Panc1 (cell line): ENCODE results near the gene GLT1D1. TPM values are rescaled to one million over a fixed set of nuclear protein-coding genes. Genes with fewer than 3 reads are reported as not detected.

ENCODE experiments used
- ATAC-seq: fragments of 200-7000 bp; cut with Tn5 transposase; 2 replicates; pipeline ENCODE4 v1.9.1; 2020; ENCODE audit warnings: mild to moderate bottlenecking, moderate library complexity
- BruUV-seq: library from RNA; stranded (reverse); fragments of 400-500 nt; replicated peaks from 2 replicates; lab custom pipeline; 2021; lab: Mats Ljungman, UMichigan
- CTCF ChIA-PET: fragments of 300-600 bp; sonication (Branson Sonifier 250); formaldehyde crosslinking; loops from one replicate; lab custom pipeline; 2022; ENCODE audit warnings: antibody characterized with exemption; lab: Charles Lee
- POLR2A ChIA-PET: fragments of 300-600 bp; sonication (Branson Sonifier 250); formaldehyde crosslinking; loops from one replicate; lab custom pipeline; 2022; ENCODE audit warnings: antibody characterized with exemption; lab: Charles Lee
- DNase-seq: peaks from one replicate; pipeline ENCODE4 v3.0.0-alpha.2; 2010; ENCODE audit warnings: low read depth, low spot score
- H3K27ac ChIP-seq: 2 replicates; pipeline ENCODE4 v1.5.1; 2011; ENCODE audit warnings: mild to moderate bottlenecking, low read length, inconsistent platforms
- H3K27me3 ChIP-seq: fragments of 200-500 bp; sonication (Bioruptor generic); 2 replicates; pipeline ENCODE4 v1.6.0; 2014; ENCODE audit warnings: low read length, inconsistent platforms; ENCODE audit not compliant: control insufficient read depth, insufficient read depth
- H3K36me3 ChIP-seq: fragments of 200-500 bp; sonication (Bioruptor generic); 2 replicates; pipeline ENCODE4 v1.5.1; 2014; ENCODE audit warnings: inconsistent platforms, mild to moderate bottlenecking, low read length, moderate library complexity; ENCODE audit not compliant: control insufficient read depth, insufficient read depth
- H3K4me1 ChIP-seq: 2 replicates; pipeline ENCODE4 v1.5.1; 2011; ENCODE audit warnings: inconsistent platforms, mild to moderate bottlenecking, low read length, moderate library complexity; ENCODE audit not compliant: control insufficient read depth, insufficient read depth
- H3K4me3 ChIP-seq, 2 experiments: 2 replicates each; pipeline ENCODE4 v1.5.1; 2011 to 2012; ENCODE audit warnings: low read depth in 2 of 2, low read length in 2 of 2, mild to moderate bottlenecking in 2 of 2, inconsistent platforms in 1 of 2, moderate library complexity in 1 of 2
- H3K9me3 ChIP-seq: fragments of 200-500 bp; sonication (Bioruptor generic); 2 replicates; pipeline ENCODE4 v1.5.1; 2014; ENCODE audit warnings: low read depth, mild to moderate bottlenecking, inconsistent platforms, low read length, moderate library complexity; ENCODE audit not compliant: control insufficient read depth, insufficient read depth
- CTCF ChIP-seq: fragments of 450-650 bp; IDR thresholded peaks from 2 replicates; pipeline ENCODE4 v1.5.1; 2017; ENCODE audit warnings: mild to moderate bottlenecking
- POLR2AphosphoS5 ChIP-seq: IDR thresholded peaks from 2 replicates; pipeline ENCODE4 v1.6.1; 2012; ENCODE audit warnings: mild to moderate bottlenecking, low read depth, low read length, moderate library complexity
- SIN3A ChIP-seq: IDR thresholded peaks from 2 replicates; pipeline ENCODE4 v1.6.1; 2012; ENCODE audit warnings: low read depth, mild to moderate bottlenecking, low read length, moderate library complexity, borderline replicate concordance; ENCODE audit not compliant: insufficient read depth
- TCF7L2 ChIP-seq: IDR thresholded peaks from 2 replicates; pipeline ENCODE4 v1.6.1; 2011; ENCODE audit warnings: mild to moderate bottlenecking, low read depth, low read length, inconsistent platforms
- in situ Hi-C: cut with HindIII; loops from 2 replicates; pipeline ENCODE4 v1.10.0; 2016; ENCODE audit warnings: low sequenced_read_pairs, low pct_unique_long_range_greater_than_20kb
- intact Hi-C: fragments of 100-400 bp; cut with micrococcal nuclease; formaldehyde crosslinking; loops from one replicate; pipeline ENCODE4 v1.10.0; 2022; ENCODE audit not compliant: unreplicated experiment
- total RNA-seq: library from RNA; stranded (reverse); gene quantifications from one replicate; pipeline ENCODE4 v1.2.1, GENCODE V29; 2021; ENCODE audit not compliant: unreplicated experiment
- TF ChIP-seq, protein P1 (sequence below), 2 experiments: IDR thresholded peaks; 2 replicates each; pipeline ENCODE4 v1.6.1; 2011 to 2012; ENCODE audit warnings: low read depth in 2 of 2, control low read depth in 1 of 2, low read length in 1 of 2, mild to moderate bottlenecking in 1 of 2, moderate library complexity in 1 of 2; ENCODE audit not compliant: insufficient read depth in 1 of 2

The GLT1D1 gene
- total RNA-seq, 1 experiment from 2014 or later = not detected

DNA sequence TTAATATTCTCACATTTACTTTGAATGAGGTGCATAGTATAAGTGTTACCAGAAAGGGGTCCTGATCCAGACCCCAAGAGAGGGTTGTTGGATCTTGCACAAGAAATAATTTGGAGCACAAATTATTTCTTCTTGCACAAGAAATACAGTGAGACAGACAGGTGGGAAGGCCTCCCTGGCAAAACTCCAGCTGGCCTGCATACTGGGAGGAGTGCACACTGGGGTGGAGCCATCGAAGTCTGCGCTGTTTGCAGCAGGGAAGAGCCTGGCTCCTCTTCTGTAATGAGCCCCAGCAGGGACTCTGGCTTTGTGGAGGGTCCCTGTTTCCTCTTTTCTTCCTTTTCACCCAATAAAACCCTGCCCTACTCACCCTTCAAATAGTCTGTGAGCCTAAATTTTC, 141.6 kb downstream of the GLT1D1 start:
- no peak overlapping the region for H3K27ac ChIP-seq
- ATAC-seq (no peak), DNase-seq (no peak)
- intact Hi-C loops (no loop called here), in situ Hi-C loops (no loop called here)
- no TSS peak for BruUV-seq
- no peaks in the 10 kb centered on the region for H3K27me3 ChIP-seq
- CTCF ChIA-PET = no interaction called here
- H3K9me3 ChIP-seq = no peaks in the 10 kb centered on the region
- TF ChIP-seq TCF7L2 (no peak), CTCF (no peak), SIN3A (no peak), POLR2AphosphoS5 (no peak)
- TF ChIP-seq, protein P1, sequence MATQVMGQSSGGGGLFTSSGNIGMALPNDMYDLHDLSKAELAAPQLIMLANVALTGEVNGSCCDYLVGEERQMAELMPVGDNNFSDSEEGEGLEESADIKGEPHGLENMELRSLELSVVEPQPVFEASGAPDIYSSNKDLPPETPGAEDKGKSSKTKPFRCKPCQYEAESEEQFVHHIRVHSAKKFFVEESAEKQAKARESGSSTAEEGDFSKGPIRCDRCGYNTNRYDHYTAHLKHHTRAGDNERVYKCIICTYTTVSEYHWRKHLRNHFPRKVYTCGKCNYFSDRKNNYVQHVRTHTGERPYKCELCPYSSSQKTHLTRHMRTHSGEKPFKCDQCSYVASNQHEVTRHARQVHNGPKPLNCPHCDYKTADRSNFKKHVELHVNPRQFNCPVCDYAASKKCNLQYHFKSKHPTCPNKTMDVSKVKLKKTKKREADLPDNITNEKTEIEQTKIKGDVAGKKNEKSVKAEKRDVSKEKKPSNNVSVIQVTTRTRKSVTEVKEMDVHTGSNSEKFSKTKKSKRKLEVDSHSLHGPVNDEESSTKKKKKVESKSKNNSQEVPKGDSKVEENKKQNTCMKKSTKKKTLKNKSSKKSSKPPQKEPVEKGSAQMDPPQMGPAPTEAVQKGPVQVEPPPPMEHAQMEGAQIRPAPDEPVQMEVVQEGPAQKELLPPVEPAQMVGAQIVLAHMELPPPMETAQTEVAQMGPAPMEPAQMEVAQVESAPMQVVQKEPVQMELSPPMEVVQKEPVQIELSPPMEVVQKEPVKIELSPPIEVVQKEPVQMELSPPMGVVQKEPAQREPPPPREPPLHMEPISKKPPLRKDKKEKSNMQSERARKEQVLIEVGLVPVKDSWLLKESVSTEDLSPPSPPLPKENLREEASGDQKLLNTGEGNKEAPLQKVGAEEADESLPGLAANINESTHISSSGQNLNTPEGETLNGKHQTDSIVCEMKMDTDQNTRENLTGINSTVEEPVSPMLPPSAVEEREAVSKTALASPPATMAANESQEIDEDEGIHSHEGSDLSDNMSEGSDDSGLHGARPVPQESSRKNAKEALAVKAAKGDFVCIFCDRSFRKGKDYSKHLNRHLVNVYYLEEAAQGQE (IDR thresholded peaks at IDR 0.05; ENCODE audit: insufficient read depth in 1 of 2, low read depth in 2 of 2, low read length in 1 of 2) = no peak
- H3K36me3 ChIP-seq = no peaks in the 10 kb centered on the region
- H3K4me1 ChIP-seq = no peaks in the 10 kb centered on the region
- H3K4me3 ChIP-seq = no peak overlapping the region
- POLR2A ChIA-PET = no interaction called here

DNA sequence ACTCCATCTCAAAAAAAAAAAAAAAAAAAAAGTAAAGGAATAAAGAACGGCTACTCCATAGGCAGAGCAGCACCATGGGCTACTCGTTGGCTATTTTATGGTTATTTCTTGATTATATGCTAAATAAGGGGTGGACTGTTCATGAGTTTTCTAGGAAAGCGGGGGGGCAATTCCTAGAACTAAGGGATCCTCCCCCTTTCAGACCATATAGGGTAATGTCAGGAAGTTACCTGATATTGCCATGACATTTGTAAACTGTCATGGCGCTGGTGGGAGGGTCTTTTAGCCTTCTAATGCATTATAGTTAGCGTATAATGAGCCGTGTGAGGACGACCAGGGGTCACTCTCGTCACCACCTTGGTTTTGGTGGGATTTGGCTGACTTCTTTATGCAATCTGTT, 142.3 kb downstream of the GLT1D1 start:
- no peaks in the 10 kb centered on the region for H3K9me3 ChIP-seq
- POLR2A ChIA-PET = no interaction called here
- ATAC-seq (no peak), DNase-seq (no peak)
- intact Hi-C loops (no loop called here), in situ Hi-C loops (no loop called here)
- CTCF ChIA-PET = no interaction called here
- no peak overlapping the region for H3K4me3 ChIP-seq
- no peak for TF ChIP-seq POLR2AphosphoS5
- no peak for TF ChIP-seq CTCF
- TF ChIP-seq SIN3A = no peak
- TF ChIP-seq, protein P1 (IDR thresholded peaks at IDR 0.05; ENCODE audit: insufficient read depth in 1 of 2, low read depth in 2 of 2, low read length in 1 of 2) = no peak
- no peak for TF ChIP-seq TCF7L2
- H3K27me3 ChIP-seq = no peaks in the 10 kb centered on the region
- H3K4me1 ChIP-seq = no peaks in the 10 kb centered on the region
- no peak overlapping the region for H3K27ac ChIP-seq
- BruUV-seq = no TSS peak
- H3K36me3 ChIP-seq = no peaks in the 10 kb centered on the region
